Raji (cell line): Measurements from ENCODE around the gene CDK19.

Experiments used
- POLR2A ChIP-seq: IDR thresholded peaks from 2 replicates; pipeline ENCODE4 v1.6.1; 2011; ENCODE audit warnings: low read depth, low read length, control low read depth; ENCODE audit not compliant: insufficient read depth

CDK19 gene

GRCh38 chr6:110643175-110643574, 172.1 kb downstream of the CDK19 start:
- TF ChIP-seq POLR2A: no peak

- no peak for TF ChIP-seq POLR2A
Observed at GRCh38 chr6:110642711-110643110, 172.6 kb downstream of the CDK19 start.

GRCh38 chr6:110636781-110637180, 178.5 kb downstream of the CDK19 start:
- TF ChIP-seq POLR2A: no peak

GRCh38 chr6:110635096-110635495, 180.2 kb downstream of the CDK19 start:
- TF ChIP-seq POLR2A: no peak

GRCh38 chr6:110633731-110634213, 181.5 kb downstream of the CDK19 start:
- no peak for TF ChIP-seq POLR2A

GRCh38 chr6:110629153-110629552, 186.1 kb downstream of the CDK19 start:
- no peak for TF ChIP-seq POLR2A

GRCh38 chr6:110628330-110628729, 186.9 kb downstream of the CDK19 start:
- TF ChIP-seq POLR2A: no peak

GRCh38 chr6:110626442-110626841, 188.8 kb downstream of the CDK19 start:
- TF ChIP-seq POLR2A: no peak

GRCh38 chr6:110625883-110626282, 189.4 kb downstream of the CDK19 start:
- no peak for TF ChIP-seq POLR2A

GRCh38 chr6:110622912-110623578, 192.2 kb downstream of the CDK19 start:
- no peak for TF ChIP-seq POLR2A

- no peak for TF ChIP-seq POLR2A
Observed at GRCh38 chr6:110621061-110621460, 194.2 kb downstream of the CDK19 start.

- TF ChIP-seq POLR2A: no peak
Observed at GRCh38 chr6:110620065-110620464, 195.2 kb downstream of the CDK19 start.

GRCh38 chr6:110619275-110619908, 195.9 kb downstream of the CDK19 start:
- no peak for TF ChIP-seq POLR2A

GRCh38 chr6:110618591-110619267, 196.5 kb downstream of the CDK19 start:
- no peak for TF ChIP-seq POLR2A

- TF ChIP-seq POLR2A: no peak
Observed at GRCh38 chr6:110617057-110617456, 198.2 kb downstream of the CDK19 start.

- TF ChIP-seq POLR2A: no peak
Observed at GRCh38 chr6:110615722-110616121, 199.5 kb downstream of the CDK19 start.
